Panc1 (cell line): ENCODE results near the gene PMFBP1. TPM values are rescaled to one million over a fixed set of nuclear protein-coding genes. Genes with fewer than 3 reads are reported as not detected.

ENCODE experiments used
- ATAC-seq: fragments of 200-7000 bp; cut with Tn5 transposase; 2 replicates; pipeline ENCODE4 v1.9.1; 2020; ENCODE audit warnings: mild to moderate bottlenecking, moderate library complexity
- BruUV-seq: library from RNA; stranded (reverse); fragments of 400-500 nt; replicated peaks from 2 replicates; lab custom pipeline; 2021; lab: Mats Ljungman, UMichigan
- CTCF ChIA-PET: fragments of 300-600 bp; sonication (Branson Sonifier 250); formaldehyde crosslinking; loops from one replicate; lab custom pipeline; 2022; ENCODE audit warnings: antibody characterized with exemption; lab: Charles Lee
- POLR2A ChIA-PET: fragments of 300-600 bp; sonication (Branson Sonifier 250); formaldehyde crosslinking; loops from one replicate; lab custom pipeline; 2022; ENCODE audit warnings: antibody characterized with exemption; lab: Charles Lee
- DNase-seq: peaks from one replicate; pipeline ENCODE4 v3.0.0-alpha.2; 2010; ENCODE audit warnings: low read depth, low spot score
- H3K27ac ChIP-seq: 2 replicates; pipeline ENCODE4 v1.5.1; 2011; ENCODE audit warnings: mild to moderate bottlenecking, low read length, inconsistent platforms
- H3K27me3 ChIP-seq: fragments of 200-500 bp; sonication (Bioruptor generic); 2 replicates; pipeline ENCODE4 v1.6.0; 2014; ENCODE audit warnings: low read length, inconsistent platforms; ENCODE audit not compliant: control insufficient read depth, insufficient read depth
- H3K36me3 ChIP-seq: fragments of 200-500 bp; sonication (Bioruptor generic); 2 replicates; pipeline ENCODE4 v1.5.1; 2014; ENCODE audit warnings: inconsistent platforms, mild to moderate bottlenecking, low read length, moderate library complexity; ENCODE audit not compliant: control insufficient read depth, insufficient read depth
- H3K4me1 ChIP-seq: 2 replicates; pipeline ENCODE4 v1.5.1; 2011; ENCODE audit warnings: inconsistent platforms, mild to moderate bottlenecking, low read length, moderate library complexity; ENCODE audit not compliant: control insufficient read depth, insufficient read depth
- H3K4me3 ChIP-seq, 2 experiments: 2 replicates each; pipeline ENCODE4 v1.5.1; 2011 to 2012; ENCODE audit warnings: low read depth in 2 of 2, low read length in 2 of 2, mild to moderate bottlenecking in 2 of 2, inconsistent platforms in 1 of 2, moderate library complexity in 1 of 2
- H3K9me3 ChIP-seq: fragments of 200-500 bp; sonication (Bioruptor generic); 2 replicates; pipeline ENCODE4 v1.5.1; 2014; ENCODE audit warnings: low read depth, mild to moderate bottlenecking, inconsistent platforms, low read length, moderate library complexity; ENCODE audit not compliant: control insufficient read depth, insufficient read depth
- POLR2AphosphoS5 ChIP-seq: IDR thresholded peaks from 2 replicates; pipeline ENCODE4 v1.6.1; 2012; ENCODE audit warnings: mild to moderate bottlenecking, low read depth, low read length, moderate library complexity
- SIN3A ChIP-seq: IDR thresholded peaks from 2 replicates; pipeline ENCODE4 v1.6.1; 2012; ENCODE audit warnings: low read depth, mild to moderate bottlenecking, low read length, moderate library complexity, borderline replicate concordance; ENCODE audit not compliant: insufficient read depth
- TCF7L2 ChIP-seq: IDR thresholded peaks from 2 replicates; pipeline ENCODE4 v1.6.1; 2011; ENCODE audit warnings: mild to moderate bottlenecking, low read depth, low read length, inconsistent platforms
- in situ Hi-C: cut with HindIII; loops from 2 replicates; pipeline ENCODE4 v1.10.0; 2016; ENCODE audit warnings: low sequenced_read_pairs, low pct_unique_long_range_greater_than_20kb
- intact Hi-C: fragments of 100-400 bp; cut with micrococcal nuclease; formaldehyde crosslinking; loops from one replicate; pipeline ENCODE4 v1.10.0; 2022; ENCODE audit not compliant: unreplicated experiment
- total RNA-seq: library from RNA; stranded (reverse); gene quantifications from one replicate; pipeline ENCODE4 v1.2.1, GENCODE V29; 2021; ENCODE audit not compliant: unreplicated experiment
- TF ChIP-seq, protein P1 (sequence below), 2 experiments: IDR thresholded peaks; 2 replicates each; pipeline ENCODE4 v1.6.1; 2011 to 2012; ENCODE audit warnings: low read depth in 2 of 2, control low read depth in 1 of 2, low read length in 1 of 2, mild to moderate bottlenecking in 1 of 2, moderate library complexity in 1 of 2; ENCODE audit not compliant: insufficient read depth in 1 of 2
- TF ChIP-seq, protein P2 (sequence below): fragments of 450-650 bp; IDR thresholded peaks from 2 replicates; pipeline ENCODE4 v1.5.1; 2017; ENCODE audit warnings: mild to moderate bottlenecking

PMFBP1 gene
- total RNA-seq, 1 experiment from 2014 or later = 0.10 TPM

DNA sequence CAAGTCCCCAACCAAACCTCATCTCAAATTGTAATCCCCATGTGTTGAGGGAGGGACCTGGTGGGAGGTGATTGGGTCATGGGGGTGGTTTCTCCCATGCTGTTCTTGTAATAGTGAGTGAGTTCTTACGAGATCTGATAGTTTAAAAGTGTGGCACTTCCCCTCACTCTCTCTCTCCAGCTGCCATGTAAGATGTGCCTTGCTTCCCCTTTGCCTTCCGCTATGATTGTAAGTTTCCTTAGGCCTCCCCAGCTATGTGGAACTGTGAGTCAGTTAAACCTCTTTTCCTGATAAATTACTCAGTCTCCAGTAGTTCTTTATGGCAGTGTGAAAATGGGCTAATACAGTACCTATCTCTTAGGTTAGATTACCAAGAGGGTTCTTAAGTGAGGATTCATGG is 5.8 kb downstream of the PMFBP1 start:
- ATAC-seq (no peak), DNase-seq (no peak)
- H3K4me1 ChIP-seq = no peaks in the 10 kb centered on the region
- H3K27me3 ChIP-seq = peaks cover 6% of the 10 kb centered on the region; the same call in 1 of the 2 replicates
- H3K27ac ChIP-seq = no peak overlapping the region
- H3K9me3 ChIP-seq = no peaks in the 10 kb centered on the region
- TF ChIP-seq POLR2AphosphoS5 = no peak
- TF ChIP-seq, protein P1, sequence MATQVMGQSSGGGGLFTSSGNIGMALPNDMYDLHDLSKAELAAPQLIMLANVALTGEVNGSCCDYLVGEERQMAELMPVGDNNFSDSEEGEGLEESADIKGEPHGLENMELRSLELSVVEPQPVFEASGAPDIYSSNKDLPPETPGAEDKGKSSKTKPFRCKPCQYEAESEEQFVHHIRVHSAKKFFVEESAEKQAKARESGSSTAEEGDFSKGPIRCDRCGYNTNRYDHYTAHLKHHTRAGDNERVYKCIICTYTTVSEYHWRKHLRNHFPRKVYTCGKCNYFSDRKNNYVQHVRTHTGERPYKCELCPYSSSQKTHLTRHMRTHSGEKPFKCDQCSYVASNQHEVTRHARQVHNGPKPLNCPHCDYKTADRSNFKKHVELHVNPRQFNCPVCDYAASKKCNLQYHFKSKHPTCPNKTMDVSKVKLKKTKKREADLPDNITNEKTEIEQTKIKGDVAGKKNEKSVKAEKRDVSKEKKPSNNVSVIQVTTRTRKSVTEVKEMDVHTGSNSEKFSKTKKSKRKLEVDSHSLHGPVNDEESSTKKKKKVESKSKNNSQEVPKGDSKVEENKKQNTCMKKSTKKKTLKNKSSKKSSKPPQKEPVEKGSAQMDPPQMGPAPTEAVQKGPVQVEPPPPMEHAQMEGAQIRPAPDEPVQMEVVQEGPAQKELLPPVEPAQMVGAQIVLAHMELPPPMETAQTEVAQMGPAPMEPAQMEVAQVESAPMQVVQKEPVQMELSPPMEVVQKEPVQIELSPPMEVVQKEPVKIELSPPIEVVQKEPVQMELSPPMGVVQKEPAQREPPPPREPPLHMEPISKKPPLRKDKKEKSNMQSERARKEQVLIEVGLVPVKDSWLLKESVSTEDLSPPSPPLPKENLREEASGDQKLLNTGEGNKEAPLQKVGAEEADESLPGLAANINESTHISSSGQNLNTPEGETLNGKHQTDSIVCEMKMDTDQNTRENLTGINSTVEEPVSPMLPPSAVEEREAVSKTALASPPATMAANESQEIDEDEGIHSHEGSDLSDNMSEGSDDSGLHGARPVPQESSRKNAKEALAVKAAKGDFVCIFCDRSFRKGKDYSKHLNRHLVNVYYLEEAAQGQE (IDR thresholded peaks at IDR 0.05; ENCODE audit: insufficient read depth in 1 of 2, low read depth in 2 of 2, low read length in 1 of 2) = no peak
- no peak for TF ChIP-seq SIN3A
- no peak for TF ChIP-seq TCF7L2
- TF ChIP-seq, protein P2, sequence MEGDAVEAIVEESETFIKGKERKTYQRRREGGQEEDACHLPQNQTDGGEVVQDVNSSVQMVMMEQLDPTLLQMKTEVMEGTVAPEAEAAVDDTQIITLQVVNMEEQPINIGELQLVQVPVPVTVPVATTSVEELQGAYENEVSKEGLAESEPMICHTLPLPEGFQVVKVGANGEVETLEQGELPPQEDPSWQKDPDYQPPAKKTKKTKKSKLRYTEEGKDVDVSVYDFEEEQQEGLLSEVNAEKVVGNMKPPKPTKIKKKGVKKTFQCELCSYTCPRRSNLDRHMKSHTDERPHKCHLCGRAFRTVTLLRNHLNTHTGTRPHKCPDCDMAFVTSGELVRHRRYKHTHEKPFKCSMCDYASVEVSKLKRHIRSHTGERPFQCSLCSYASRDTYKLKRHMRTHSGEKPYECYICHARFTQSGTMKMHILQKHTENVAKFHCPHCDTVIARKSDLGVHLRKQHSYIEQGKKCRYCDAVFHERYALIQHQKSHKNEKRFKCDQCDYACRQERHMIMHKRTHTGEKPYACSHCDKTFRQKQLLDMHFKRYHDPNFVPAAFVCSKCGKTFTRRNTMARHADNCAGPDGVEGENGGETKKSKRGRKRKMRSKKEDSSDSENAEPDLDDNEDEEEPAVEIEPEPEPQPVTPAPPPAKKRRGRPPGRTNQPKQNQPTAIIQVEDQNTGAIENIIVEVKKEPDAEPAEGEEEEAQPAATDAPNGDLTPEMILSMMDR = no peak
- H3K4me3 ChIP-seq = no peak overlapping the region
- intact Hi-C loops (no loop called here), in situ Hi-C loops (no loop called here)
- ChIA-PET CTCF (no interaction called here), POLR2A (no interaction called here)
- H3K36me3 ChIP-seq = no peaks in the 10 kb centered on the region
- no TSS peak for BruUV-seq

DNA sequence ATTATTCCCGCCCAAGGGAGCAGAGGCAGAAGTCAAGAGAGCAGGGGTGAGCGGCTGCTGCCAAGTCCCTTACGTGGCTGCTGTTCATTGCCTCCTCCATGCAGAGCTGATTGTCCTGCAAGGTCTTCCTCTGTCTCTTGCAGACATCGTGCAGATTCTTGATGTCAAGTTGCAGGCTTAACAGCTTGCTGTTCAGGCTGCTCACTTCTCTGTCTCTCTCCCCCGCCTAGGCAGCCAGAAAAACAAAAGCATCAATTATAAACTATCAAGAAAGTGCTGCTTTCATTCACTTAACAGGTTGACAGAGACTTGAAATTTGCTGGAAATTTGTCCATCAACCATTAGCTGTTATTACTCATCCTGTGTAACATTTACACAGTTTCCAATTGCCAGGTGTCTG is 7.3 kb downstream of the PMFBP1 start:
- no peaks in the 10 kb centered on the region for H3K4me1 ChIP-seq

More for the DNA sequence above, 7.3 kb downstream of the PMFBP1 start:
- Histone ChIP-seq H3K9me3 (no peaks in the 10 kb centered on the region), H3K27me3 (peaks cover 8% of the 10 kb centered on the region; the same call in 1 of the 2 replicates), H3K27ac (no peak overlapping the region), H3K4me3 (no peak overlapping the region), H3K36me3 (no peaks in the 10 kb centered on the region)
- intact Hi-C loops (no loop called here), in situ Hi-C loops (no loop called here)
- ChIA-PET POLR2A (no interaction called here), CTCF (no interaction called here)
- TF ChIP-seq POLR2AphosphoS5 (no peak), TCF7L2 (no peak), SIN3A (no peak)
- TF ChIP-seq, protein P2 = no peak
- TF ChIP-seq, protein P1 (IDR thresholded peaks at IDR 0.05; ENCODE audit: insufficient read depth in 1 of 2, low read depth in 2 of 2, low read length in 1 of 2) = no peak
- ATAC-seq (no peak), DNase-seq (no peak)
- no TSS peak for BruUV-seq
